ENCODE results near the gene FMNL2.

DNA sequence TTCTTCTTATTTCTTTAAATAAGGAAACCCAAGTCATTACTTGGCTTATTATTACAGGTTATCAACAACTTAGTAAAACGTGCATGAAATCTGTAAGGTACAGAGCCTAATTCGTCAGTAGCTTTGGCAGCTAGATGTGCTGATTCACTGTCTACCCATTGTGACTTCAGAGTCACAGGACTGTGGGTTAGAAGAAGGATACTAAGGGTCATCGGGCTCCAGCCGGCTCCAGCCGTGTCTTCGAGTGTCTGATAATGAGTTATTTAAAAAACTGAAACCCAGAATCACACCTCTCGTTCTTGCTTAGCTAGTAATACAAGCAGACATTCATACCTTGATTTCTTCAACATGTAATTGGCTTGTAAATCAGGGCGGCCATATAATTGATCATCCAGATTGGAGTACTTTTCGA lies 170.5 kb downstream of the FMNL2 start:
- TF ChIP-seq POLR2A (IDR thresholded peaks at IDR 0.05; ENCODE audit: borderline replicate concordance, extremely low read depth, insufficient read depth, insufficient read length) (no peak), POLR2AphosphoS5 (IDR thresholded peaks at IDR 0.05; ENCODE audit: low read depth, low read length) (no peak), JUND (IDR thresholded peaks at IDR 0.05) (no peak), EZH2phosphoT487 (IDR thresholded peaks at IDR 0.05; ENCODE audit: borderline replicate concordance) (no peak), EZH2 (IDR thresholded peaks at IDR 0.05) (no peak), ZFX (IDR thresholded peaks at IDR 0.05) (no peak), RAD21 (IDR thresholded peaks at IDR 0.05; ENCODE audit: low read depth) (no peak), SP1 (IDR thresholded peaks at IDR 0.05; ENCODE audit: low read depth) (no peak), ZNF274 (IDR thresholded peaks at IDR 0.05; ENCODE audit: low read depth, low read length) (no peak), YY1 (IDR thresholded peaks at IDR 0.05; ENCODE audit: extremely low read depth, insufficient replicate concordance, low read depth, low read length) (no peak), CEBPB (IDR thresholded peaks at IDR 0.05; ENCODE audit: low read depth) (no peak)
- TF ChIP-seq, protein P1, sequence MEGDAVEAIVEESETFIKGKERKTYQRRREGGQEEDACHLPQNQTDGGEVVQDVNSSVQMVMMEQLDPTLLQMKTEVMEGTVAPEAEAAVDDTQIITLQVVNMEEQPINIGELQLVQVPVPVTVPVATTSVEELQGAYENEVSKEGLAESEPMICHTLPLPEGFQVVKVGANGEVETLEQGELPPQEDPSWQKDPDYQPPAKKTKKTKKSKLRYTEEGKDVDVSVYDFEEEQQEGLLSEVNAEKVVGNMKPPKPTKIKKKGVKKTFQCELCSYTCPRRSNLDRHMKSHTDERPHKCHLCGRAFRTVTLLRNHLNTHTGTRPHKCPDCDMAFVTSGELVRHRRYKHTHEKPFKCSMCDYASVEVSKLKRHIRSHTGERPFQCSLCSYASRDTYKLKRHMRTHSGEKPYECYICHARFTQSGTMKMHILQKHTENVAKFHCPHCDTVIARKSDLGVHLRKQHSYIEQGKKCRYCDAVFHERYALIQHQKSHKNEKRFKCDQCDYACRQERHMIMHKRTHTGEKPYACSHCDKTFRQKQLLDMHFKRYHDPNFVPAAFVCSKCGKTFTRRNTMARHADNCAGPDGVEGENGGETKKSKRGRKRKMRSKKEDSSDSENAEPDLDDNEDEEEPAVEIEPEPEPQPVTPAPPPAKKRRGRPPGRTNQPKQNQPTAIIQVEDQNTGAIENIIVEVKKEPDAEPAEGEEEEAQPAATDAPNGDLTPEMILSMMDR (IDR thresholded peaks at IDR 0.05 in 2 of 3, conservative IDR thresholded peaks at IDR 0.05 in 1 of 3; ENCODE audit: borderline replicate concordance in 1 of 3, insufficient read depth in 1 of 3, low read depth in 2 of 3, low read length in 2 of 3), result no peak
- TF ChIP-seq, protein P2, sequence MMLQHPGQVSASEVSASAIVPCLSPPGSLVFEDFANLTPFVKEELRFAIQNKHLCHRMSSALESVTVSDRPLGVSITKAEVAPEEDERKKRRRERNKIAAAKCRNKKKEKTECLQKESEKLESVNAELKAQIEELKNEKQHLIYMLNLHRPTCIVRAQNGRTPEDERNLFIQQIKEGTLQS (IDR thresholded peaks at IDR 0.05), result no peak
- TF ChIP-seq, protein P3, sequence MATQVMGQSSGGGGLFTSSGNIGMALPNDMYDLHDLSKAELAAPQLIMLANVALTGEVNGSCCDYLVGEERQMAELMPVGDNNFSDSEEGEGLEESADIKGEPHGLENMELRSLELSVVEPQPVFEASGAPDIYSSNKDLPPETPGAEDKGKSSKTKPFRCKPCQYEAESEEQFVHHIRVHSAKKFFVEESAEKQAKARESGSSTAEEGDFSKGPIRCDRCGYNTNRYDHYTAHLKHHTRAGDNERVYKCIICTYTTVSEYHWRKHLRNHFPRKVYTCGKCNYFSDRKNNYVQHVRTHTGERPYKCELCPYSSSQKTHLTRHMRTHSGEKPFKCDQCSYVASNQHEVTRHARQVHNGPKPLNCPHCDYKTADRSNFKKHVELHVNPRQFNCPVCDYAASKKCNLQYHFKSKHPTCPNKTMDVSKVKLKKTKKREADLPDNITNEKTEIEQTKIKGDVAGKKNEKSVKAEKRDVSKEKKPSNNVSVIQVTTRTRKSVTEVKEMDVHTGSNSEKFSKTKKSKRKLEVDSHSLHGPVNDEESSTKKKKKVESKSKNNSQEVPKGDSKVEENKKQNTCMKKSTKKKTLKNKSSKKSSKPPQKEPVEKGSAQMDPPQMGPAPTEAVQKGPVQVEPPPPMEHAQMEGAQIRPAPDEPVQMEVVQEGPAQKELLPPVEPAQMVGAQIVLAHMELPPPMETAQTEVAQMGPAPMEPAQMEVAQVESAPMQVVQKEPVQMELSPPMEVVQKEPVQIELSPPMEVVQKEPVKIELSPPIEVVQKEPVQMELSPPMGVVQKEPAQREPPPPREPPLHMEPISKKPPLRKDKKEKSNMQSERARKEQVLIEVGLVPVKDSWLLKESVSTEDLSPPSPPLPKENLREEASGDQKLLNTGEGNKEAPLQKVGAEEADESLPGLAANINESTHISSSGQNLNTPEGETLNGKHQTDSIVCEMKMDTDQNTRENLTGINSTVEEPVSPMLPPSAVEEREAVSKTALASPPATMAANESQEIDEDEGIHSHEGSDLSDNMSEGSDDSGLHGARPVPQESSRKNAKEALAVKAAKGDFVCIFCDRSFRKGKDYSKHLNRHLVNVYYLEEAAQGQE (IDR thresholded peaks at IDR 0.05; ENCODE audit: low read depth), result no peak

Measured in HCT116 (cell line).